ENCODE measurements around the gene LRRC27. TPM values are rescaled to one million over a fixed set of nuclear protein-coding genes. Genes with fewer than 3 reads are reported as not detected.
A peak's percentile ranks its signal among the peaks of the same experiment; 100 is the strongest.

LRRC27 gene
- total RNA-seq, 4 donors from 2014 or later, result 3.1 to 5.8 (median 4.4) TPM

- Histone ChIP-seq H3K4me3 (no peak overlapping the region), H3K27me3 (no peaks in the 10 kb centered on the region), H3K4me1 (no peaks in the 10 kb centered on the region), H3K36me3 (peaks cover 0 to 40% of the 10 kb centered on the region in 2 donors), H3K9me3 (no peaks in the 10 kb centered on the region), H3K27ac (no peak overlapping the region)
- TF ChIP-seq POLR2AphosphoS5 (IDR thresholded peaks at IDR 0.05) (no peak), POLR2A (IDR thresholded peaks at IDR 0.05) (no peak), CTCF (IDR thresholded peaks at IDR 0.05) (no peak), EP300 (IDR thresholded peaks at IDR 0.05) (no peak)
- WGBS, 2 donors (ENCODE audit: low coverage in 1 of 2), result 68 to 78% methylated on average over 4 to 7 of the region's 15 CpGs
- no peak for ATAC-seq
Observed at GRCh38 chr10:132357286-132358058, 25.5 kb downstream of the LRRC27 start.

- no peaks in the 10 kb centered on the region for H3K9me3 ChIP-seq
- no peak for ATAC-seq
Observed at GRCh38 chr10:132359305-132360040, 27.5 kb downstream of the LRRC27 start.

GRCh38 chr10:132360766-132361447 lies 28.9 kb downstream of the LRRC27 start:
- no peak overlapping the region for H3K4me3 ChIP-seq
- no peaks in the 10 kb centered on the region for H3K4me1 ChIP-seq
- WGBS, 2 donors (ENCODE audit: low coverage in 1 of 2), result 93 to 100% methylated on average over 1 to 4 of the region's 22 CpGs
- TF ChIP-seq CTCF (IDR thresholded peaks at IDR 0.05), result peak in 2 of 4 experiments; percentile 11 to 46
- no peak for TF ChIP-seq POLR2A (IDR thresholded peaks at IDR 0.05)
- H3K36me3 ChIP-seq, result peaks cover 0 to 41% of the 10 kb centered on the region in 2 donors
- no peaks in the 10 kb centered on the region for H3K9me3 ChIP-seq
- no peak for ATAC-seq
- H3K27ac ChIP-seq, result no peak overlapping the region
- H3K27me3 ChIP-seq, result no peaks in the 10 kb centered on the region

More at GRCh38 chr10:132359305-132360040, 27.5 kb downstream of the LRRC27 start:
- H3K36me3 ChIP-seq, result peaks cover 0 to 38% of the 10 kb centered on the region in 2 donors
- TF ChIP-seq CTCF (IDR thresholded peaks at IDR 0.05) (no peak), EP300 (IDR thresholded peaks at IDR 0.05) (no peak), POLR2A (IDR thresholded peaks at IDR 0.05) (no peak), POLR2AphosphoS5 (IDR thresholded peaks at IDR 0.05) (no peak)
- 72 to 79% methylated on average over 6 to 17 of the region's 21 CpGs for WGBS, 2 donors (ENCODE audit: low coverage in 1 of 2)
- no peak overlapping the region for H3K4me3 ChIP-seq
- no peak overlapping the region for H3K27ac ChIP-seq
- no peaks in the 10 kb centered on the region for H3K27me3 ChIP-seq
- H3K4me1 ChIP-seq, result no peaks in the 10 kb centered on the region

GRCh38 chr10:132361581-132362101 lies 29.6 kb downstream of the LRRC27 start:
- 50% methylated on average over 1 of the region's 15 CpGs; no CpG with 5 or more reads in 1 of the 2 donors for WGBS, 2 donors (ENCODE audit: low coverage in 1 of 2)
- H3K36me3 ChIP-seq, result peaks cover 0 to 48% of the 10 kb centered on the region in 2 donors
- H3K27ac ChIP-seq, result no peak overlapping the region
- H3K27me3 ChIP-seq, result no peaks in the 10 kb centered on the region
- no peaks in the 10 kb centered on the region for H3K9me3 ChIP-seq
- no peak overlapping the region for H3K4me3 ChIP-seq
- H3K4me1 ChIP-seq, result no peaks in the 10 kb centered on the region
- no peak for ATAC-seq
- TF ChIP-seq CTCF (IDR thresholded peaks at IDR 0.05) (no peak), POLR2AphosphoS5 (IDR thresholded peaks at IDR 0.05) (no peak), POLR2A (IDR thresholded peaks at IDR 0.05) (no peak), EP300 (IDR thresholded peaks at IDR 0.05) (no peak)
